ENCODE data around the gene PRELID3B.
A peak's percentile ranks its signal among the peaks of the same experiment; 100 is the strongest.

PRELID3B gene

GRCh38 chr20:59002388-59002787 is 40.2 kb downstream of the PRELID3B start:
- Mint-ChIP-seq H3K36me3 (peaks cover 37% of the 10 kb centered on the region), H3K4me1 (peaks cover 47% of the 10 kb centered on the region), H3K27ac (peak overlapping the region; percentile 93), H3K9me3 (no peaks in the 10 kb centered on the region), H3K4me3 (no peak overlapping the region)
- no peak for DNase-seq (ENCODE audit: low spot score in 2 of 2)
- no peak for ATAC-seq

DNA sequence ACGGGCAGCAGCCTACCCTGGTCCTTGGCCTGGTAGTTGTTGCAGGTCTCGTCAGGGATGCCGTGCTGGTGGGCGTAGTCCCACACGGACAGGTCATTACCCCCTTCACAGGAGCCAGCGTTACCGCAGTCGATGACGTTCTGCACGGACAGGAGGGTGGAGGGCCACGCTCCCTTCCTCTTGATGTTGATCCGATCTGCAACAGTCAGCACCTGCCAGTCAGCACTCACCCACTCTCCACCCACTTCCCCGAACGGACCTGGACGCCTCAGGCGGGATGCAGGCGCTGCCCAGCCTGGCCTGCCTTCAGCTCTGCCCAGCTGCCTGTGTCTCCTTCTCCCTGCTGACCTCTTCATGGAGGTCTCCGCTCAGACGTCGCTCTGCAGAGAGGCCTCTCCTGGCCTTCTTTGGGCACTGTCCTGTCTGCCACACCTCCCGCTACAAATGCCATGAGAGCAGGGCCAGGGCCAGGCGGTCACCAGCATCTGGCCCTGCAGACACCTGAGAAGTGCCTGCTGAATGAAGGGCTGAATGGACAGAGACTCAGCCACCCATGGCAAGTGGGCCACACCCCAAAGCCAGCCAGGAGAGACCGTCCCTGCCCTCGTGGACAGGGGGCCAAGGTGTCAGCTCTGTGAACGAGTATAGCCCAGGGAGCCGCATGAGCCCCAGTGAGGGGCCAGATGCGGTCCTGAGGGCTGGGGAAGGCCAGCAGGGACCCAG is 41.0 kb downstream of the PRELID3B start:
- H3K36me3 Mint-ChIP-seq = peaks cover 45% of the 10 kb centered on the region
- H3K27ac Mint-ChIP-seq = no peak overlapping the region
- ATAC-seq = no peak
- peaks cover 47% of the 10 kb centered on the region for H3K4me1 Mint-ChIP-seq
- H3K9me3 Mint-ChIP-seq = no peaks in the 10 kb centered on the region
- H3K4me3 Mint-ChIP-seq = no peak overlapping the region
- no peak for DNase-seq (ENCODE audit: low spot score in 2 of 2)

DNA sequence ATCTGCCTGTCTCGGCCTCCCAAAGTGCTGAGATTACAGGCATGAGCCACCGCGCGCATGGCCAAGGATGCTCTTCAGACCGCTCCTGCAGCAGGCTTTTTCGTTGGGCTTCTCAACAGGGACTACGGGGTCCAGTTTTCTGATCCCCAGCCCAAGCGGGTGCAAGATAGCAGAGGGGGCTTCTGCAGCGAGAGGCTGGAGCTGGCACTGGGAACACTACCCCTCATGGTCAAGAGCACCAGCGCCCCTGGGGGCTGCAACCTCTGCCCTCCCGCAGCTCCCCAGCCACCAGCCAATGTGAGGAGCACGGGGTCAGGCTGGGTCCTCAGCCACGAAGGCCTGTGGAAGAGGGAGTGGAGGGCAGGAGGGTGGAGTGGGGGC is 41.5 kb downstream of the PRELID3B start:
- Mint-ChIP-seq H3K4me1 (peaks cover 44% of the 10 kb centered on the region), H3K4me3 (no peak overlapping the region), H3K27ac (no peak overlapping the region), H3K36me3 (peaks cover 50% of the 10 kb centered on the region), H3K9me3 (no peaks in the 10 kb centered on the region)
- no peak for ATAC-seq
- no peak for DNase-seq (ENCODE audit: low spot score in 2 of 2)

DNA sequence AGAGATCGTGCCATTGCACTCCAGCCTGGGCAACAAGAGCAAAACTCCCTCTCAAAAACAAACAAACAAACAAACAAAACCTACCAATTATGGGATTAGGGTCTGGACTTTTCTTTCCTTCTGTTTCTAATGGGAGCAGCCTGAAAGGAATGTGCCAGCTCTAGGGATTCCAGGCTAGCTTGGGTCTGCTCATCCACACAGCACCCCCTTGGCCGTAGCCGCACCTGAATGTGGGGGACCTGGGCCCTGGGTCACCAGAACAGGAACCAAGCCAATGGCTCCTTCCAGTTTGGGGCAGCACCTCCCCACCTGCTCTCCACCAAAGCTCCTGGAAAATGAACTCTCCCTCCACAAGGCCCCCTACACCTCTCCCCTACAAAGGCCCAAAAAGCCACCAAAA is 42.3 kb downstream of the PRELID3B start:
- Mint-ChIP-seq H3K36me3 (peaks cover 58% of the 10 kb centered on the region), H3K4me1 (peaks cover 44% of the 10 kb centered on the region), H3K4me3 (no peak overlapping the region), H3K9me3 (no peaks in the 10 kb centered on the region), H3K27ac (no peak overlapping the region)
- DNase-seq (ENCODE audit: low spot score in 2 of 2) = no peak
- ATAC-seq = no peak

- Mint-ChIP-seq H3K4me1 (peaks cover 29% of the 10 kb centered on the region), H3K36me3 (peaks cover 74% of the 10 kb centered on the region)
These were observed 43.9 kb downstream of the PRELID3B start for GRCh38 chr20:58998656-58999055.

GRCh38 chr20:58997141-58997770 is 45.3 kb downstream of the PRELID3B start:
- no peak for ATAC-seq
- peak overlapping the region; percentile 30 for H3K27ac Mint-ChIP-seq
- DNase-seq (ENCODE audit: low spot score in 2 of 2) = no peak
- H3K9me3 Mint-ChIP-seq = no peaks in the 10 kb centered on the region
- H3K4me1 Mint-ChIP-seq = peaks cover 15% of the 10 kb centered on the region
- peaks cover 83% of the 10 kb centered on the region for H3K36me3 Mint-ChIP-seq
- H3K4me3 Mint-ChIP-seq = no peak overlapping the region

More at GRCh38 chr20:58998656-58999055, 43.9 kb downstream of the PRELID3B start:
- no peak overlapping the region for H3K4me3 Mint-ChIP-seq
- ATAC-seq (no peak), DNase-seq (ENCODE audit: low spot score in 2 of 2) (no peak)
- H3K27ac Mint-ChIP-seq = peak overlapping the region; percentile 26
- H3K9me3 Mint-ChIP-seq = no peaks in the 10 kb centered on the region

DNA sequence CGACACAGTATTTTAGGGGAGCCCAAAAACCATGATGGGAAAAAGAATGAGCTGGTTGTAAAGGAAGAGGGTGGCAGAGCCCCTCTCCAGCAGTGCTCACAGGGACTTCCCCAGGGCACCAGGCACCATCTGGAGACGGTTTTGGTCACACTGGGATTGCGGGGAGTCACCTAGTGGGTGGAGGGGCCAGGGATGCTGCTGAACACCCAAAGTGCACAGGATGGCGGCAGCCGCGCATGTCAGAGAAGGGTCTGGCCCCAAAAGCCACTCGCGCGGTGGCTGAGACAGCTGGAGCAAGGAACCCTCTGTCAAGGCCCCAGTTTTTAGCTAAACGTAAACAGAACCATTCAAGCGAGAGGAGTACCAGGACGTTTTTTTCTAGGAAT is 46.4 kb downstream of the PRELID3B start:
- Mint-ChIP-seq H3K9me3 (no peaks in the 10 kb centered on the region), H3K4me3 (no peak overlapping the region), H3K27ac (peak overlapping the region; percentile 30), H3K36me3 (peaks cover 92% of the 10 kb centered on the region), H3K4me1 (peaks cover 8% of the 10 kb centered on the region)
- DNase-seq (ENCODE audit: low spot score in 2 of 2) (no peak), ATAC-seq (no peak)

GRCh38 chr20:58995461-58996225 is 46.9 kb downstream of the PRELID3B start:
- no peak for ATAC-seq
- DNase-seq (ENCODE audit: low spot score in 2 of 2) = no peak
- Mint-ChIP-seq H3K4me3 (no peak overlapping the region), H3K4me1 (peaks cover 8% of the 10 kb centered on the region), H3K36me3 (peaks cover 98% of the 10 kb centered on the region), H3K27ac (peak overlapping the region; percentile 30), H3K9me3 (no peaks in the 10 kb centered on the region)

- Mint-ChIP-seq H3K4me1 (peaks cover 8% of the 10 kb centered on the region), H3K9me3 (no peaks in the 10 kb centered on the region), H3K36me3 (peaks cover 99% of the 10 kb centered on the region), H3K4me3 (no peak overlapping the region), H3K27ac (no peak overlapping the region)
- no peak for DNase-seq (ENCODE audit: low spot score in 2 of 2)
- ATAC-seq = no peak
These were observed 48.0 kb downstream of the PRELID3B start for GRCh38 chr20:58994390-58995159.

DNA sequence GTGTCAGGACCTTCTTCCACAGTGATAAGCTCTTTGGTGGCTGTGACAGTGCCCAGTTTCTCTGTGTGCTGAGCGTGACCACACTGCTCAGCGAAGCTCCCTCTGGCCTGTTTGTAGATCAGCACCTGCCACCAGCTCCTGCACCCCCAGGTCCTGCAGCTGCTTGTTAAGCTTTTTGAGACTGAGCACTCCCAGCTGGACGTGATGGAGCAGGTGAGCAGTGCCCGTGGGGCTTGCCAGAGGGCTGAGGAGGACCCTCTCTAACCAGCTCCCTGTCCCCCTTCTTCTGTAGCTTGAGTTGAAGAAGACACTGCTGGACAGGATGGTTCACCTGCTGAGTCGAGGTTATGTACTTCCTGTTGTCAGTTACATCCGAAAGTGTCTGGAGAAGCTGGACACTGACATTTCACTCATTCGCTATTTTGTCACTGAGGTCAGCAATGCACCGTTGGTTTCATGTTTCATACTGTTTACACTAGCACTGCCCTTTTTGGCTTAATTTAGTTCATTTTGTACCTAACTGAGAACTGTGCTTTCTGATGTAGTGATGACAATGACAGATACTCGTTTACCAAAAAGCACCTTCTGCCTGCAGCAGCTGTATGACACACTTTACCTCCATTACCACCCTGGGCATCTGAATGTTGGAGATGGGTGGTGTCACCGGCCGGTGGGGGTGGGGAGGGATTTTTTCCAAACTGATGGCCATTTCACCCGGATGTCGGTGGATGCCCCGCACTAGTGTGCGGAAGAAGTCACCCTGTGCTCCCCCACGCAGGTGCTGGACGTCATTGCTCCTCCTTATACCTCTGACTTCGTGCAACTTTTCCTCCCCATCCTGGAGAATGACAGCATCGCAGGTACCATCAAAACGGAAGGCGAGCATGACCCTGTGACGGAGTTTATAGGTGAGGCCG is 49.0 kb downstream of the PRELID3B start:
- Mint-ChIP-seq H3K36me3 (peaks cover 100% of the 10 kb centered on the region), H3K4me3 (no peak overlapping the region), H3K4me1 (peaks cover 8% of the 10 kb centered on the region), H3K27ac (no peak overlapping the region), H3K9me3 (no peaks in the 10 kb centered on the region)
- no peak for DNase-seq (ENCODE audit: low spot score in 2 of 2)
- ATAC-seq = no peak

- H3K4me1 Mint-ChIP-seq = peaks cover 12% of the 10 kb centered on the region
- no peak overlapping the region for H3K4me3 Mint-ChIP-seq
- no peak overlapping the region for H3K27ac Mint-ChIP-seq
- H3K9me3 Mint-ChIP-seq = no peaks in the 10 kb centered on the region
- ATAC-seq (no peak), DNase-seq (ENCODE audit: low spot score in 2 of 2) (no peak)
- peaks cover 100% of the 10 kb centered on the region for H3K36me3 Mint-ChIP-seq
These were observed 49.7 kb downstream of the PRELID3B start for GRCh38 chr20:58992911-58993310.

GRCh38 chr20:58991715-58992114 is 50.9 kb downstream of the PRELID3B start:
- ATAC-seq = no peak
- Mint-ChIP-seq H3K4me3 (no peak overlapping the region), H3K27ac (peak overlapping the region; percentile 64), H3K4me1 (peaks cover 21% of the 10 kb centered on the region), H3K36me3 (peaks cover 100% of the 10 kb centered on the region), H3K9me3 (no peaks in the 10 kb centered on the region)
- DNase-seq (ENCODE audit: low spot score in 2 of 2) = no peak

- DNase-seq (ENCODE audit: low spot score in 2 of 2) = no peak
- no peak for ATAC-seq
- no peaks in the 10 kb centered on the region for H3K9me3 Mint-ChIP-seq
- H3K4me3 Mint-ChIP-seq = no peak overlapping the region
- H3K4me1 Mint-ChIP-seq = peaks cover 25% of the 10 kb centered on the region
- H3K27ac Mint-ChIP-seq = no peak overlapping the region
- peaks cover 100% of the 10 kb centered on the region for H3K36me3 Mint-ChIP-seq
These were observed 51.7 kb downstream of the PRELID3B start for GRCh38 chr20:58990651-58991445.

GRCh38 chr20:58989196-58989595 is 53.4 kb downstream of the PRELID3B start:
- Mint-ChIP-seq H3K27ac (no peak overlapping the region), H3K4me1 (peaks cover 30% of the 10 kb centered on the region), H3K36me3 (peaks cover 99% of the 10 kb centered on the region), H3K9me3 (no peaks in the 10 kb centered on the region), H3K4me3 (no peak overlapping the region)
- no peak for DNase-seq (ENCODE audit: low spot score in 2 of 2)
- no peak for ATAC-seq

Measured in stimulated activated effector memory CD8-positive, alpha-beta T cell treated with anti-CD3 and anti-CD28 coated beads, Interleukin-12 subunit alpha, Interleukin-12 subunit beta, amount 100 ng/mL, for 72 hours (primary cell).